GM18505 (cell line): Measurements from ENCODE around the gene NDUFA5.
A peak's percentile ranks its signal among the peaks of the same experiment; 100 is the strongest.

Source experiments
- ATAC-seq: cut with Tn5 transposase; IDR thresholded peaks from one replicate; pipeline ENCODE4 v1.9.1; 2021; ENCODE audit not compliant: unreplicated experiment
- POLR2A ChIP-seq: IDR thresholded peaks from 4 replicates; pipeline ENCODE4 v1.6.1; 2011; ENCODE audit warnings: borderline replicate concordance; ENCODE audit not compliant: insufficient read depth, insufficient read length; ENCODE audit errors: extremely low read depth

The NDUFA5 gene

GRCh38 chr7:123557398-123558288 is at the start of gene NDUFA5:
Gene NDUFA5 (minus strand): TSS chr7:123557818. CDS start chr7:123557795, 23 bp downstream.
- TF ChIP-seq POLR2A: peak; percentile 80
- ATAC-seq: peak; percentile 98

- no peak for TF ChIP-seq POLR2A
- ATAC-seq: no peak
Observed at GRCh38 chr7:123604739-123605138, 47.1 kb upstream of the NDUFA5 start.

- no peak for TF ChIP-seq POLR2A
- ATAC-seq: no peak
Observed at GRCh38 chr7:123602648-123603047, 45.0 kb upstream of the NDUFA5 start.

- TF ChIP-seq POLR2A: no peak
- ATAC-seq: no peak
Observed at GRCh38 chr7:123601530-123601929, 43.9 kb upstream of the NDUFA5 start, which contains the start of gene ASB15. Gene ASB15 (plus strand): TSS chr7:123601821. CDS start chr7:123614503, 12,682 bp downstream.

DNA sequence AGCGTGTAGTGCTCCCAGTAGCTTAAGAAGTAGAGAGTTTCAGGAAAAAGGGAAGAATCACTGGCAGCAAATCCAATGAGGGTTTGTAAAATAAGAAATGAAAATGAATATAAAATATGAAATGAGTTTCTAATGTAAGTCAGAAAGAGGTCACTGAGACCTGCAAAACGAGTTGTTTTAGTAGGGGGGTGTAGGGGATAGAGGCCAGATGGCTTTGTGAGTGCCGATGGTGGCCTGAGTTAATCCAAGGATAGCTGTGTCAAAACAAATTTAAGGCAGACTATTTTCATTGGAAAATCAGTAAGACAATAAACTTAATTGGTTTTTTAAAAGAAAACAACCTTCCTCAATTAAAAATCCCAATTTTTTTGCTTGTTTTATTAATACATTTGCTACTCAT is 43.3 kb upstream of the NDUFA5 start:
- no peak for ATAC-seq
- TF ChIP-seq POLR2A: no peak

DNA sequence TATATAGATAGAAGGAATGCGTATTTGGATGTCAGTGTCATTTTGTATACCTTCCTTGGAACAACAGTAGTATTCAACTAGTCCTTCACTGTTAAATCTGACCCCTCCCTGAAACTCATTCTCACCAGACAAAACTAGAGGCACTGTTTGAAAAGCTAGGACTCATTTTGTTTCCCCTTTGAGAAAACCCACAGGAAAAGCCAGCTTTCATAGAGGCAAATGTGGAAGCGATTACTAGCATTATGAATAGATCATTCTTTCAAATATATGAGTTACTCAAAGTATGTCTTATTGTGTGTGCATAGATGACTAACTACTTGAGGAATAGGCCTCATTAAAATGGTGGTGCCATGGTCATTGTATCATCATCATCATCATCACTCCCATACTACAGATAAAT is 42.1 kb upstream of the NDUFA5 start:
- ATAC-seq: no peak
- no peak for TF ChIP-seq POLR2A

- ATAC-seq: no peak
- no peak for TF ChIP-seq POLR2A
Observed at GRCh38 chr7:123598657-123599056, 41.0 kb upstream of the NDUFA5 start.

DNA sequence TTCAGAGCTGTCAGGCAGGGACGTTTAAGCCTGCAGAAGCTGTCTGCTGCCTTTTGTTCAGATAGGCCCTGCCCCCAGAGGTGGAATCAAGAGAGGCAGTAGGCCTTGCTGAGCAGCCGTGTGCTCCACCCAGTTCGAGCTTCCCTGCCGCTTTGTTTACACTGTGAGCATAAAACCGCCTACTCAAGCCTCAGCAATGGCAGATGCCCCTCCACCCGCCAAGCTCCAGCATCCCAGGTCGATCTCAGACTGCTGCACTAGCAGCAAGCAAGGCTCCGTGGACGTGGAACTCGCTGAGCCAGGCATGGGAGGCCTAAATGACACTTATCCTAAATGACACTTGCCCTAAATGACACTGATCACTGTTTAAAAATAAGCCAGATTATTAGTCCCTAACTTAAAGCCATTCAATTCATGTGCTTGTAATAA is 37.2 kb upstream of the NDUFA5 start:
- no peak for ATAC-seq
- TF ChIP-seq POLR2A: no peak

- no peak for TF ChIP-seq POLR2A
- ATAC-seq: no peak
Observed at GRCh38 chr7:123588376-123588775, 30.8 kb upstream of the NDUFA5 start.

- no peak for ATAC-seq
- TF ChIP-seq POLR2A: no peak
Observed at GRCh38 chr7:123583821-123584220, 26.2 kb upstream of the NDUFA5 start.

- peak; percentile 7 for ATAC-seq
Observed at GRCh38 chr7:123581162-123581459, 23.5 kb upstream of the NDUFA5 start.

DNA sequence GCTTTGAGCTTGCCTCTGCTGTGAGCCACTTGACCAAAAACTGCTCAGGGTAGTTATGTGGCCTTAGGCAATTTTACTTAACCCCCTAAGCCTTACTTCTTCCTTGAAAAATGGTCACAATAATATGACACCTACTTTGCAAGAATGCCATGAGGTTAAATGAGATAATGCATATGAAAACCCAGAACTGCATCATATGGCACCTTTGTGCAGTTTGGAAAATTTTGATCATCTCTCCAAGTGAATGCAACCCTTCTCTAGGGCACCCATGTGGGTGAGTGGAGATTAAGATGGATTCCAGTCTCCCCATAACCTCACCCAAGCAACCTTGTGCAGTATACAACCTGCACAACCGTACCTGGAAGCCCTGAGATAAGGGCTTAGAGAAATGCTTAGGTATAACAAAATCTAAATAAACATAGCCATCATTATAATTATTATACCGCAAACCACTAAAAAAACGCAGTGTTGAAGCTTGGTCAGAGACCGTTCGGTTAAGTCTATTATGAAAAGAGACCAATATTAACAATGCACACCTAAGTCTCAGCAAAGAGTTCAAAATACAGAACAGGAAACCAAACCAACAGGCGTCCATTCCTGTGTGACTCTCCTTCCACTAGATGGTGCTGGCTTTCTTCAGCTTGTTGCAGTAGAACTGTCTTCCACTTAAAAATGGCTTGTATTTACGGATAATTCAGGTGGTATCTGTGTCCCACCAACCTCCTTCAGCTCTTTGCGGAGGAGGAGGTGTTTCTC is 23.0 kb upstream of the NDUFA5 start:
- ATAC-seq: peak; percentile 86
- no peak for TF ChIP-seq POLR2A

More at GRCh38 chr7:123581162-123581459, 23.5 kb upstream of the NDUFA5 start:
- TF ChIP-seq POLR2A: no peak

- ATAC-seq: no peak
- no peak for TF ChIP-seq POLR2A
Observed at GRCh38 chr7:123579416-123579815, 21.8 kb upstream of the NDUFA5 start.

DNA sequence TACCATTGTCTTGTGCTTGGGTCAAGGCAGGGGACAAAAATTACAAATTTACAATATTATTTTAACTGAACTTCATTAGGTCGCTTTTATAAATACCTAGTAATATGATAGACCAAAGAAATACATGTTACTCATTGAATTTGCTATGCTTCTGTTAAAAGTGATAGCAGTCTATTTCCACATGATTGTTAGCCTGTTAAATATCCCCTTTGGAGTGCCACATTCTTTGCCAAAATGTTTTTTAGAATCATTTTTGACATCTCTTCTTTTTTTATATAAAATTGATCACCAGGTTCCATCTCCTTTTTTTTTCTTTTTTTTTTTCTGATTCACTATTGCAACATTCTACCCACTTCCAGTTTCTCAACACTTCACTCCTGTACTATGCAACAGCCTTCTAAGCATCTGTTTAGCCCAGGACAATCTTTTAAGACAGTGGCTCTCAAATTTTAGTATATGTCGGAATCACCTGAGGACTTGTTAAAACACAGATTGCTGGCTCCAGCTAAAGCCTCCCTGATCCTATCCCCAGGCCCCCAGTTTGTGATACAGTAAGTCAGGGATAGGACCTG is 16.4 kb upstream of the NDUFA5 start:
- TF ChIP-seq POLR2A: no peak
- ATAC-seq: no peak

DNA sequence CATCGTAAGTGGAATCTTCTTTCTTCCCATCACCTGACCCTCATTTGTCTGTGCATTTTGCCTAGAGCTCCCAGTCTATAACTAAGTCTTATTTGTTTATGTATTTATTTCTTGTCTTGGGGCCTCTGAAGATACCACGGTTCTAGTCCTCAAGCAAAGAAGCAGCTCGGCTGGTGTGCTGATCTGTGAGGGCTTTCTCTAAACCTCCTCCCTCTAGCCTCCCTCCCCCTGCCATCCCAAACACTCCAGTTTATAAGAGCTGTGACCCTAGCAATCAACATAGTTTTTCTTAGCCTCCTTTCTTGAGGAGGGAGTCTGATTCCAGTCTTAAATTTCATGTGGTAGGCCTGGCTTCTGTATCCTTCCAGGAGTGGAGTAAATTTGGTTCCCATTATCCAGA is 15.7 kb upstream of the NDUFA5 start:
- no peak for ATAC-seq
- TF ChIP-seq POLR2A: no peak
